HepG2 (cell line): ENCODE measurements around the gene CHMP1A. TPM values are rescaled to one million over a fixed set of nuclear protein-coding genes. Genes with fewer than 3 reads are reported as not detected.

ENCODE experiments used
- ATF6 ChIP-seq: sonication (generic); formaldehyde crosslinking; conservative IDR thresholded peaks from 2 replicates; pipeline ENCODE4 v1.4.0; 2020; ENCODE audit warnings: missing genetic modification reagents
- CBFB ChIP-seq: sonication (generic); formaldehyde crosslinking; IDR thresholded peaks from 2 replicates; pipeline ENCODE4 v1.4.0; 2020; ENCODE audit warnings: missing genetic modification reagents
- CHD2 ChIP-seq: IDR thresholded peaks from 2 replicates; pipeline ENCODE4 v1.6.1; 2011; ENCODE audit warnings: low read depth, low read length, improper control_type of control experiment
- CHD4 ChIP-seq: fragments of 200-600 bp; sonication (generic); IDR thresholded peaks from 2 replicates; pipeline ENCODE4 v1.7.0; 2017; ENCODE audit warnings: mild to moderate bottlenecking, low read length, borderline replicate concordance
- HOXA7 ChIP-seq: sonication (generic); formaldehyde crosslinking; IDR thresholded peaks from 2 replicates; pipeline ENCODE4 v1.8.1; 2022; ENCODE audit warnings: mild to moderate bottlenecking, missing genetic modification reagents, moderate library complexity
- MAFG ChIP-seq: sonication (generic); formaldehyde crosslinking; IDR thresholded peaks from 2 replicates; pipeline ENCODE4 v1.5.1; 2020; ENCODE audit warnings: mild to moderate bottlenecking, missing genetic modification reagents
- MYC ChIP-seq: sonication (generic); formaldehyde crosslinking; IDR thresholded peaks from 2 replicates; pipeline ENCODE4 v1.9.0; 2021; ENCODE audit warnings: missing genetic modification reagents, borderline replicate concordance
- NONO ChIP-seq, 2 experiments: fragments of 450-650 bp in 1 of 2; sonication (generic) in 1 of 2; formaldehyde crosslinking in 1 of 2; IDR thresholded peaks in 1 of 2; conservative IDR thresholded peaks in 1 of 2; 2 replicates each; pipeline versions ENCODE4 v1.6.1 to v1.8.0; 2017 to 2022; ENCODE audit warnings: mild to moderate bottlenecking in 1 of 2, missing genetic modification reagents in 1 of 2, moderate library complexity in 1 of 2
- PATZ1 ChIP-seq: sonication (generic); formaldehyde crosslinking; IDR thresholded peaks from 2 replicates; pipeline ENCODE4 v1.4.0; 2020; ENCODE audit warnings: missing genetic modification reagents
- RELA ChIP-seq: sonication (generic); formaldehyde crosslinking; IDR thresholded peaks from 2 replicates; pipeline ENCODE4 v1.4.0; 2020; ENCODE audit warnings: missing genetic modification reagents
- TERF1 ChIP-seq: sonication (generic); formaldehyde crosslinking; IDR thresholded peaks from 2 replicates; pipeline ENCODE4 v1.8.0; 2022; ENCODE audit warnings: mild to moderate bottlenecking, missing genetic modification reagents, moderate library complexity
- ZBTB3 ChIP-seq: sonication (generic); formaldehyde crosslinking; IDR thresholded peaks from 2 replicates; pipeline ENCODE4 v1.4.0; 2020; ENCODE audit warnings: low read depth, mild to moderate bottlenecking, moderate library complexity, missing genetic modification reagents, borderline replicate concordance
- ZBTB49 ChIP-seq: sonication (generic); formaldehyde crosslinking; IDR thresholded peaks from 2 replicates; pipeline ENCODE4 v1.4.0; 2020; ENCODE audit warnings: missing genetic modification reagents, borderline replicate concordance
- ZFP36L2 ChIP-seq: sonication (generic); formaldehyde crosslinking; IDR thresholded peaks from 2 replicates; pipeline ENCODE4 v1.4.0; 2020; ENCODE audit warnings: missing genetic modification reagents
- ZNF124 ChIP-seq: sonication (generic); formaldehyde crosslinking; IDR thresholded peaks from 2 replicates; pipeline ENCODE4 v1.4.0; 2020; ENCODE audit warnings: missing genetic modification reagents
- ZNF224 ChIP-seq: sonication (generic); formaldehyde crosslinking; IDR thresholded peaks from 2 replicates; pipeline ENCODE4 v1.5.0; 2020; ENCODE audit warnings: mild to moderate bottlenecking, missing genetic modification reagents
- ZNF230 ChIP-seq: sonication (generic); formaldehyde crosslinking; IDR thresholded peaks from 2 replicates; pipeline ENCODE4 v1.4.0; 2020; ENCODE audit warnings: mild to moderate bottlenecking, missing genetic modification reagents
- ZNF451 ChIP-seq: sonication (generic); formaldehyde crosslinking; IDR thresholded peaks from 2 replicates; pipeline ENCODE4 v1.5.0; 2020; ENCODE audit warnings: mild to moderate bottlenecking, missing genetic modification reagents
- ZNF543 ChIP-seq: sonication (generic); formaldehyde crosslinking; IDR thresholded peaks from 2 replicates; pipeline ENCODE4 v1.4.0; 2020; ENCODE audit warnings: mild to moderate bottlenecking, missing genetic modification reagents
- ZNF557 ChIP-seq: sonication (generic); formaldehyde crosslinking; IDR thresholded peaks from 2 replicates; pipeline ENCODE4 v1.4.0; 2020; ENCODE audit warnings: missing genetic modification reagents
- ZNF674 ChIP-seq: sonication (generic); formaldehyde crosslinking; IDR thresholded peaks from 2 replicates; pipeline ENCODE4 v1.5.0; 2020; ENCODE audit warnings: low read depth, mild to moderate bottlenecking, missing genetic modification reagents
- polyA plus RNA-seq, 8 experiments: library from polyadenylated mRNA; depleted of rRNA in 3 of 8; stranded (reverse) in 7 of 8; unstranded in 1 of 8; fragments of >200 nt; fragmentation: Illumina TruSeq in 4 of 8; extraction: Trizol in 4 of 8; gene quantifications; 2 replicates each; pipeline versions ENCODE4 v1.2.1 to v1.2.3, GENCODE V29; 2011 to 2016; ENCODE audit warnings: low read depth in 4 of 8, missing spikeins in 1 of 8, mixed read lengths in 1 of 8; ENCODE audit not compliant: insufficient read depth in 1 of 8
- total RNA-seq, 5 experiments: library from RNA; depleted of rRNA; stranded (reverse); fragments of >200 nt; fragmentation: Illumina TruSeq; extraction: Trizol; gene quantifications; 2 replicates each; pipeline ENCODE4 v1.2.3, GENCODE V29; 2016; ENCODE audit warnings: low read depth in 1 of 5

Gene CHMP1A
- total and polyA plus RNA-seq, 2 of the 13 experiments (the other 11 are each of a cell fraction or from before 2014, with no cell fraction given) = 69.4 to 73.3 TPM

- TF ChIP-seq PATZ1 (CRISPR knock-in tag) (peak; percentile 61), HOXA7 (CRISPR knock-in tag) (no peak), NONO (IDR thresholded peaks at IDR 0.05) (no peak), NONO (CRISPR knock-in tag; conservative IDR thresholded peaks at IDR 0.05) (peak; percentile 50), CHD4 (no peak), CBFB (CRISPR knock-in tag) (0 out of 2 replicates have a peak, but pooled peaks have one; percentile 1), ZNF451 (CRISPR knock-in tag) (no peak; the same call in 1 of the 2 replicates), MYC (peak; percentile 62; the same call in 1 of the 2 replicates), ZNF224 (CRISPR knock-in tag) (no peak), ZNF674 (CRISPR knock-in tag) (no peak; the same call in 1 of the 2 replicates), ZBTB49 (CRISPR knock-in tag) (no peak), CHD2 (no peak; the same call in 1 of the 2 replicates), MAFG (CRISPR knock-in tag) (no peak), TERF1 (CRISPR knock-in tag) (no peak), ZBTB3 (no peak), ZNF543 (peak; percentile 25; the same call in 1 of the 2 replicates), ZNF557 (CRISPR knock-in tag) (no peak), ZNF230 (0 out of 2 replicates have a peak, but pooled peaks have one; percentile 12), ZFP36L2 (CRISPR knock-in tag) (no peak), ATF6 (CRISPR knock-in tag) (no peak), ZNF124 (CRISPR knock-in tag) (no peak), RELA (CRISPR knock-in tag) (no peak)
Measured at GRCh38 chr16:89695086-89695874, 37.8 kb upstream of the CHMP1A start (continued).
